ENCODE results near the gene OLFM2. TPM values are rescaled to one million over a fixed set of nuclear protein-coding genes. Genes with fewer than 3 reads are reported as not detected.

OLFM2 gene
- total and polyA plus RNA-seq, 9 of the 15 experiments (the other 6 are each of a cell fraction or from before 2014, with no cell fraction given), result 0.10 to 0.33 (median 0.23) TPM; not detected in 4

- H3K9me3 ChIP-seq (replicated peaks; ENCODE audit: control insufficient read depth, insufficient read depth, low read depth, low read length), result no peaks in the 10 kb centered on the region
- POLR2A ChIA-PET, result no interaction called here
- H3K4me1 ChIP-seq (replicated peaks in 1 of 2; ENCODE audit: control insufficient read depth in 2 of 2, insufficient read depth in 2 of 2, low read length in 2 of 2), result no peaks in the 10 kb centered on the region
- H3K9me1 ChIP-seq (ENCODE audit: control insufficient read depth, insufficient read depth, low read length), result no peaks in the 10 kb centered on the region
- H2AFZ ChIP-seq (ENCODE audit: low read depth, low read length), result no peak overlapping the region
- intact Hi-C loops (cut with micrococcal nuclease) (no loop called here), in situ Hi-C loops (cut with MboI) (no loop called here)
- DNase-seq (ENCODE audit: extremely low read depth in 1 of 4, low spot score in 3 of 4) (no peak), FAIRE-seq (no peak), ATAC-seq (no peak)
- peaks cover 4% of the 10 kb centered on the region; the same call in 1 of the 2 replicates for H4K20me1 ChIP-seq (replicated peaks; ENCODE audit: control insufficient read depth, insufficient read depth, low read length)
- CTCF ChIA-PET (ENCODE audit: low intra/inter-chr PET ratio), result no interaction called here
- no peak overlapping the region; the same call in 2 of the 3 replicates for H3K27ac ChIP-seq (ENCODE audit: extremely low read depth, low read depth, low read length)
- no peak overlapping the region for H3K4me3 ChIP-seq
- no peak overlapping the region for H3K9ac ChIP-seq (ENCODE audit: insufficient read depth in 1 of 2, low read depth in 2 of 2, low read length in 2 of 2)
- TF ChIP-seq, protein P1, sequence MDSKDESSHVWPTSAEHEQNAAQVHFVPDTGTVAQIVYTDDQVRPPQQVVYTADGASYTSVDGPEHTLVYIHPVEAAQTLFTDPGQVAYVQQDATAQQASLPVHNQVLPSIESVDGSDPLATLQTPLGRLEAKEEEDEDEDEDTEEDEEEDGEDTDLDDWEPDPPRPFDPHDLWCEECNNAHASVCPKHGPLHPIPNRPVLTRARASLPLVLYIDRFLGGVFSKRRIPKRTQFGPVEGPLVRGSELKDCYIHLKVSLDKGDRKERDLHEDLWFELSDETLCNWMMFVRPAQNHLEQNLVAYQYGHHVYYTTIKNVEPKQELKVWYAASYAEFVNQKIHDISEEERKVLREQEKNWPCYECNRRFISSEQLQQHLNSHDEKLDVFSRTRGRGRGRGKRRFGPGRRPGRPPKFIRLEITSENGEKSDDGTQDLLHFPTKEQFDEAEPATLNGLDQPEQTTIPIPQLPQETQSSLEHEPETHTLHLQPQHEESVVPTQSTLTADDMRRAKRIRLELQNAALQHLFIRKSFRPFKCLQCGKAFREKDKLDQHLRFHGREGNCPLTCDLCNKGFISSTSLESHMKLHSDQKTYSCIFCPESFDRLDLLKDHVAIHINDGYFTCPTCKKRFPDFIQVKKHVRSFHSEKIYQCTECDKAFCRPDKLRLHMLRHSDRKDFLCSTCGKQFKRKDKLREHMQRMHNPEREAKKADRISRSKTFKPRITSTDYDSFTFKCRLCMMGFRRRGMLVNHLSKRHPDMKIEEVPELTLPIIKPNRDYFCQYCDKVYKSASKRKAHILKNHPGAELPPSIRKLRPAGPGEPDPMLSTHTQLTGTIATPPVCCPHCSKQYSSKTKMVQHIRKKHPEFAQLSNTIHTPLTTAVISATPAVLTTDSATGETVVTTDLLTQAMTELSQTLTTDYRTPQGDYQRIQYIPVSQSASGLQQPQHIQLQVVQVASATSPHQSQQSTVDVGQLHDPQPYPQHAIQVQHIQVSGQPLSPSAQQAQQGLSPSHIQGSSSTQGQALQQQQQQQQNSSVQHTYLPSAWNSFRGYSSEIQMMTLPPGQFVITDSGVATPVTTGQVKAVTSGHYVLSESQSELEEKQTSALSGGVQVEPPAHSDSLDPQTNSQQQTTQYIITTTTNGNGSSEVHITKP (IDR thresholded peaks at IDR 0.05; ENCODE audit: partially characterized antibody), result no peak
- TF ChIP-seq ZNF780A (CRISPR knock-in tag; IDR thresholded peaks at IDR 0.05) (no peak), ZNF165 (CRISPR knock-in tag; IDR thresholded peaks at IDR 0.05; ENCODE audit: borderline replicate concordance) (no peak), ZNF551 (CRISPR knock-in tag; IDR thresholded peaks at IDR 0.05) (no peak), MCM7 (IDR thresholded peaks at IDR 0.05) (no peak)
- no peaks in the 10 kb centered on the region for H3K79me2 ChIP-seq (ENCODE audit: control insufficient read depth, insufficient read depth, low read length)
- H3K36me3 ChIP-seq (ENCODE audit: control insufficient read depth, insufficient read depth, low read length), result no peaks in the 10 kb centered on the region
- no TSS peak for BruUV-seq (replicated peaks)
- no peak overlapping the region for H3K4me2 ChIP-seq (ENCODE audit: insufficient read depth, low read length)
- WGBS (ENCODE audit: insufficient coverage, low coverage, missing lambda C conversion rate), result 0% methylated on average over 5 of the region's 5 CpGs
- peaks cover 45 to 64% of the 10 kb centered on the region in 2 experiments for H3K27me3 ChIP-seq (ENCODE audit: control insufficient read depth in 2 of 2, insufficient read depth in 2 of 2, low read length in 2 of 2)
Measured at GRCh38 chr19:9903336-9903735, 33.0 kb downstream of the OLFM2 start.
